OCI-LY1 (cell line): ENCODE measurements around the gene TRIM5.

ENCODE experiments used
- CTCF ChIP-seq: fragments of 200-600 bp; sonication (generic), shearing (Covaris generic); IDR thresholded peaks from 2 replicates; pipeline ENCODE4 v1.5.1; 2017; ENCODE audit warnings: mild to moderate bottlenecking, antibody characterized with exemption, low read length, moderate library complexity, mixed read lengths
- EZH2 ChIP-seq: fragments of 200-600 bp; sonication (generic), shearing (Covaris generic); IDR thresholded peaks from 2 replicates; pipeline ENCODE4 v1.8.0; 2017; ENCODE audit warnings: borderline replicate concordance, mixed run types, mild to moderate bottlenecking, antibody characterized with exemption, low read length, moderate library complexity, mixed read lengths

GRCh38 chr11:5690216-5690615, 5.3 kb upstream of the TRIM5 start:
- TF ChIP-seq CTCF (no peak), EZH2 (no peak)
